Vagina (tissue), 2 donors: ENCODE data around the gene DAGLA.

Experiments
- CTCF ChIP-seq, 3 experiments: fragments of 450-650 bp in 2 of 3; fragments of 200-600 bp in 1 of 3; sonication (generic) in 1 of 3; IDR thresholded peaks; one replicate each; pipeline ENCODE4 v1.5.1; 2017 to 2019; ENCODE audit warnings: antibody characterized with exemption in 3 of 3, mild to moderate bottlenecking in 2 of 3, moderate library complexity in 2 of 3
- POLR2A ChIP-seq, 2 donors: fragments of 450-650 bp; IDR thresholded peaks; one replicate each; pipeline ENCODE4 v1.6.1; 2017; ENCODE audit warnings: antibody characterized with exemption in 2 of 2, mild to moderate bottlenecking in 2 of 2, moderate library complexity in 2 of 2

GRCh38 chr11:61639816-61640443 lies 40.3 kb upstream of the DAGLA start:
- no peak for TF ChIP-seq CTCF (IDR thresholded peaks at IDR 0.05)
- no peak for TF ChIP-seq POLR2A (IDR thresholded peaks at IDR 0.05)
